HepG2 (cell line): ENCODE results near the gene CYP27B1. TPM values are rescaled to one million over a fixed set of nuclear protein-coding genes. Genes with fewer than 3 reads are reported as not detected.

Experiments
- AFF4 ChIP-seq: sonication (generic); formaldehyde crosslinking; IDR thresholded peaks from 2 replicates; pipeline ENCODE4 v1.4.0; 2020; ENCODE audit warnings: missing genetic modification reagents
- CBX5 ChIP-seq: sonication (generic); formaldehyde crosslinking; IDR thresholded peaks from 2 replicates; pipeline ENCODE4 v1.4.0; 2020; ENCODE audit warnings: missing genetic modification reagents, borderline replicate concordance
- CEBPZ ChIP-seq: IDR thresholded peaks from 2 replicates; pipeline ENCODE4 v1.6.1; 2012; ENCODE audit warnings: low read length, improper control_type of control experiment
- DRAP1 ChIP-seq: IDR thresholded peaks from 2 replicates; pipeline ENCODE4 v1.6.1; 2016; ENCODE audit warnings: missing genetic modification reagents, missing compliant biosample characterization
- ELF1 ChIP-seq: sonication (generic); formaldehyde crosslinking; IDR thresholded peaks from 2 replicates; pipeline ENCODE4 v1.4.0; 2020; ENCODE audit warnings: missing genetic modification reagents
- ETV6 ChIP-seq: sonication (generic); formaldehyde crosslinking; conservative IDR thresholded peaks from 2 replicates; pipeline ENCODE4 v1.4.0; 2020; ENCODE audit warnings: missing genetic modification reagents
- IRX3 ChIP-seq: sonication (generic); formaldehyde crosslinking; IDR thresholded peaks from 2 replicates; pipeline ENCODE4 v1.8.1; 2023; ENCODE audit warnings: mild to moderate bottlenecking, low read depth, missing genetic modification reagents, borderline replicate concordance
- MATR3 ChIP-seq: sonication (generic); formaldehyde crosslinking; IDR thresholded peaks from 2 replicates; pipeline ENCODE4 v1.4.0; 2020; ENCODE audit warnings: missing genetic modification reagents
- MEF2D ChIP-seq: sonication (generic); formaldehyde crosslinking; IDR thresholded peaks from 2 replicates; pipeline ENCODE4 v1.5.1; 2020; ENCODE audit warnings: mild to moderate bottlenecking, missing genetic modification reagents
- NR1H2 ChIP-seq: sonication (generic); formaldehyde crosslinking; IDR thresholded peaks from 2 replicates; pipeline ENCODE4 v1.8.1; 2022; ENCODE audit warnings: low read depth, missing genetic modification reagents, borderline replicate concordance
- PRMT3 ChIP-seq: sonication (generic); formaldehyde crosslinking; IDR thresholded peaks from 2 replicates; pipeline ENCODE4 v1.8.1; 2022; ENCODE audit warnings: low read depth, mild to moderate bottlenecking, moderate library complexity, missing genetic modification reagents, borderline replicate concordance
- RBAK ChIP-seq: sonication (generic); formaldehyde crosslinking; IDR thresholded peaks from 2 replicates; pipeline ENCODE4 v1.5.1; 2020; ENCODE audit warnings: mild to moderate bottlenecking, missing genetic modification reagents
- TSC22D2 ChIP-seq: sonication (generic); formaldehyde crosslinking; IDR thresholded peaks from 2 replicates; pipeline ENCODE4 v1.5.1; 2020; ENCODE audit warnings: missing genetic modification reagents, mild to moderate bottlenecking, borderline replicate concordance
- ZBTB38 ChIP-seq: sonication (generic); formaldehyde crosslinking; IDR thresholded peaks from 2 replicates; pipeline ENCODE4 v1.5.1; 2020; ENCODE audit warnings: mild to moderate bottlenecking, missing genetic modification reagents
- ZMAT3 ChIP-seq: sonication (generic); formaldehyde crosslinking; conservative IDR thresholded peaks from 2 replicates; pipeline ENCODE4 v1.7.0; 2021; ENCODE audit warnings: missing genetic modification reagents
- ZNF75D ChIP-seq: sonication (generic); formaldehyde crosslinking; IDR thresholded peaks from 2 replicates; pipeline ENCODE4 v1.8.1; 2023; ENCODE audit warnings: missing genetic modification reagents, mild to moderate bottlenecking, borderline replicate concordance
- ZSCAN21 ChIP-seq: sonication (generic); formaldehyde crosslinking; IDR thresholded peaks from 2 replicates; pipeline ENCODE4 v1.8.0; 2022; ENCODE audit warnings: mild to moderate bottlenecking, missing genetic modification reagents, moderate library complexity, borderline replicate concordance
- ZSCAN30 ChIP-seq: sonication (generic); formaldehyde crosslinking; IDR thresholded peaks from 2 replicates; pipeline ENCODE4 v1.5.0; 2020; ENCODE audit warnings: mild to moderate bottlenecking, missing genetic modification reagents
- polyA plus RNA-seq, 8 experiments: library from polyadenylated mRNA; depleted of rRNA in 3 of 8; stranded (reverse) in 7 of 8; unstranded in 1 of 8; fragments of >200 nt; fragmentation: Illumina TruSeq in 4 of 8; extraction: Trizol in 4 of 8; gene quantifications; 2 replicates each; pipeline versions ENCODE4 v1.2.1 to v1.2.3, GENCODE V29; 2011 to 2016; ENCODE audit warnings: low read depth in 4 of 8, missing spikeins in 1 of 8, mixed read lengths in 1 of 8; ENCODE audit not compliant: insufficient read depth in 1 of 8
- total RNA-seq, 5 experiments: library from RNA; depleted of rRNA; stranded (reverse); fragments of >200 nt; fragmentation: Illumina TruSeq; extraction: Trizol; gene quantifications; 2 replicates each; pipeline ENCODE4 v1.2.3, GENCODE V29; 2016; ENCODE audit warnings: low read depth in 1 of 5
- TF ChIP-seq, protein P1 (sequence below): sonication (generic); formaldehyde crosslinking; IDR thresholded peaks from 2 replicates; pipeline ENCODE4 v1.5.0; 2020; ENCODE audit warnings: mild to moderate bottlenecking, missing genetic modification reagents

CYP27B1 gene
- total and polyA plus RNA-seq, 2 of the 13 experiments (the other 11 are each of a cell fraction or from before 2014, with no cell fraction given) = 2.3 to 3.0 TPM

DNA sequence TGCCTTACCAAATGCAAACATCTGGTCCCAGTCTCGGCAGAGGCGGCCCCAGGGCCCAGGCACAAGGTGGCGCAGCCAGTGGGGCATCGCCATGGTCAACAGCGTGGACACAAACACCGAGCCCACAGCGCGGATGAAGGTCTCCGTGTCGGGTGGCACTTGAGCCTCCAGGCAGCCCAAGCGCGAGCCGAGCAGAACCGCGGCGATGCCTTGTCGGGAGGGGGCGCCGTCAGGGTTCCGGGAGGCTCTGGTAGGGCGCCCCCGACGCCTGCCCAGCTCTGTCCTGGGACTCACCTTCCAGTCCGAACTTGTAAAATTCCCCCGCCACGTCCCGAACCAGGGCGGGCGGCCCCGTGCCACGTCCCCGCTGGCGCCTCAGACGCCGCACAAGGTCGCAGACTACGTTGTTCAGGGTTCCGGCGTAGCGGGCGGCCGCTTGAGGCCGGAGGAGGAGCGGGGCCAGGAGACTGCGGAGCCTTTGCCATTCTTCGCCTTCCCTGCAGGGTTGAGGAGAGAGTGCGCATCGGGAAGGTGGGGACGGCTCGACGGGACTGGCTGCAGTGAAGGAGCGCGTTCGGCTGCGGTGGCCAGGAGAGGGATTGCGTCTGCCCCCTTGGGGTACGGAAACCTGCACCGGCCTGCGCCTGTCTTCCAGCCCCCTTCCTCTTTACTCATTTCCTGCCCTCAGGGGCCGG is 1.7 kb downstream of the CYP27B1 start (continued):
- TF ChIP-seq, protein P1, sequence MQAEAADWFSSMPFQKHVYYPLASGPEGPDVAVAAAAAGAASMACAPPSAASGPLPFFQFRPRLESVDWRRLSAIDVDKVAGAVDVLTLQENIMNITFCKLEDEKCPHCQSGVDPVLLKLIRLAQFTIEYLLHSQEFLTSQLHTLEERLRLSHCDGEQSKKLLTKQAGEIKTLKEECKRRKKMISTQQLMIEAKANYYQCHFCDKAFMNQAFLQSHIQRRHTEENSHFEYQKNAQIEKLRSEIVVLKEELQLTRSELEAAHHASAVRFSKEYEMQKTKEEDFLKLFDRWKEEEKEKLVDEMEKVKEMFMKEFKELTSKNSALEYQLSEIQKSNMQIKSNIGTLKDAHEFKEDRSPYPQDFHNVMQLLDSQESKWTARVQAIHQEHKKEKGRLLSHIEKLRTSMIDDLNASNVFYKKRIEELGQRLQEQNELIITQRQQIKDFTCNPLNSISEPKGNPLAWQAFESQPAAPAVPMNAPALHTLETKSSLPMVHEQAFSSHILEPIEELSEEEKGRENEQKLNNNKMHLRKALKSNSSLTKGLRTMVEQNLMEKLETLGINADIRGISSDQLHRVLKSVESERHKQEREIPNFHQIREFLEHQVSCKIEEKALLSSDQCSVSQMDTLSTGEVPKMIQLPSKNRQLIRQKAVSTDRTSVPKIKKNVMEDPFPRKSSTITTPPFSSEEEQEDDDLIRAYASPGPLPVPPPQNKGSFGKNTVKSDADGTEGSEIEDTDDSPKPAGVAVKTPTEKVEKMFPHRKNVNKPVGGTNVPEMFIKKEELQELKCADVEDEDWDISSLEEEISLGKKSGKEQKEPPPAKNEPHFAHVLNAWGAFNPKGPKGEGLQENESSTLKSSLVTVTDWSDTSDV (CRISPR knock-in tag) = peak; percentile 88; the same call in 1 of the 2 replicates
- no peak for TF ChIP-seq ZMAT3
- no peak for TF ChIP-seq AFF4 (CRISPR knock-in tag)
- no peak for TF ChIP-seq MATR3
- no peak; the same call in 1 of the 2 replicates for TF ChIP-seq ZBTB38
- TF ChIP-seq NR1H2 (CRISPR knock-in tag) = no peak
- TF ChIP-seq CBX5 (CRISPR knock-in tag) = peak; percentile 58; the same call in 1 of the 2 replicates
- no peak; the same call in 1 of the 2 replicates for TF ChIP-seq ZSCAN21
- TF ChIP-seq DRAP1 = no peak
- no peak for TF ChIP-seq RBAK
- no peak for TF ChIP-seq PRMT3 (CRISPR knock-in tag)
- no peak; the same call in 1 of the 2 replicates for TF ChIP-seq IRX3 (CRISPR knock-in tag)
- no peak for TF ChIP-seq ELF1 (CRISPR knock-in tag)
- no peak for TF ChIP-seq ZNF75D (CRISPR knock-in tag)
- no peak for TF ChIP-seq ZSCAN30 (CRISPR knock-in tag)
- TF ChIP-seq TSC22D2 (CRISPR knock-in tag) = no peak
- 0 out of 2 replicates have a peak, but pooled peaks have one; percentile 28 for TF ChIP-seq MEF2D (CRISPR knock-in tag)
- TF ChIP-seq CEBPZ = no peak
- TF ChIP-seq ETV6 = 0 out of 2 replicates have a peak, but pooled peaks have one; percentile 30
